Hepatocyte (in vitro differentiated cells): ENCODE data around the gene CBFA2T3. TPM values are rescaled to one million over a fixed set of nuclear protein-coding genes. Genes with fewer than 3 reads are reported as not detected.

Source experiments
- DNase-seq: peaks from one replicate; pipeline ENCODE4 v3.0.0-alpha.2; 2016; ENCODE audit warnings: low spot score
- H2AFZ ChIP-seq: fragments of 200-600 bp; sonication (generic); 2 replicates; pipeline ENCODE4 v1.6.0; 2016; ENCODE audit warnings: antibody characterized with exemption, mild to moderate bottlenecking
- H3K27ac ChIP-seq: fragments of 200-600 bp; sonication (generic); 2 replicates; pipeline ENCODE4 v1.5.1; 2016; ENCODE audit warnings: mild to moderate bottlenecking
- H3K27me3 ChIP-seq: fragments of 200-600 bp; sonication (generic); 2 replicates; pipeline ENCODE4 v1.6.1; 2016
- H3K36me3 ChIP-seq: fragments of 200-600 bp; sonication (generic); replicated peaks from 2 replicates; pipeline ENCODE4 v1.5.1; 2016; ENCODE audit warnings: low read depth; ENCODE audit not compliant: insufficient read depth
- H3K4me1 ChIP-seq: fragments of 200-600 bp; sonication (generic); 2 replicates; pipeline ENCODE4 v1.5.1; 2016; ENCODE audit warnings: mild to moderate bottlenecking, moderate library complexity; ENCODE audit not compliant: insufficient read depth
- H3K4me2 ChIP-seq: fragments of 200-600 bp; sonication (generic); 2 replicates; pipeline ENCODE4 v1.6.0; 2016
- H3K4me3 ChIP-seq: fragments of 200-600 bp; sonication (generic); 2 replicates; pipeline ENCODE4 v1.5.1; 2016; ENCODE audit warnings: mild to moderate bottlenecking
- H3K79me2 ChIP-seq: fragments of 200-600 bp; sonication (generic); 2 replicates; pipeline ENCODE4 v1.6.0; 2017; ENCODE audit warnings: mild to moderate bottlenecking
- H3K9me2 ChIP-seq: fragments of 200-600 bp; sonication (generic); replicated peaks from 2 replicates; pipeline ENCODE4 v1.6.0; 2017; ENCODE audit warnings: mild to moderate bottlenecking; ENCODE audit not compliant: insufficient read depth
- H3K9me3 ChIP-seq: fragments of 200-600 bp; sonication (generic); 2 replicates; pipeline ENCODE4 v1.5.1; 2016; ENCODE audit warnings: low read depth, mild to moderate bottlenecking
- H4K20me1 ChIP-seq: fragments of 200-600 bp; sonication (generic); 2 replicates; pipeline ENCODE4 v1.6.0; 2016; ENCODE audit warnings: mild to moderate bottlenecking; ENCODE audit not compliant: insufficient read depth, poor library complexity, severe bottlenecking
- CTCF ChIP-seq: fragments of 200-600 bp; sonication (generic); IDR thresholded peaks from 2 replicates; pipeline ENCODE4 v1.5.1; 2016; ENCODE audit warnings: antibody characterized with exemption, mild to moderate bottlenecking; ENCODE audit not compliant: poor library complexity
- EZH2 ChIP-seq: fragments of 200-600 bp; sonication (generic); IDR thresholded peaks from 2 replicates; pipeline ENCODE4 v1.6.1; 2016; ENCODE audit warnings: antibody characterized with exemption, mild to moderate bottlenecking, borderline replicate concordance
- EZH2phosphoT487 ChIP-seq: fragments of 200-600 bp; sonication (generic); IDR thresholded peaks from one replicate; pipeline ENCODE4 v1.6.1; 2018; ENCODE audit warnings: antibody characterized with exemption, mild to moderate bottlenecking, low read depth, moderate library complexity; ENCODE audit not compliant: unreplicated experiment, severe bottlenecking
- WGBS: methylation state at CpG from one replicate; pipeline ENCODE4 v1.1.6; 2016; ENCODE audit warnings: low lambda C conversion rate; ENCODE audit errors: missing lambda C conversion rate; 5-methylcytosine and 5-hydroxymethylcytosine counted together
- polyA plus RNA-seq: library from polyadenylated mRNA; unstranded; fragments of >200 nt; fragmentation: Nextera tagmentation; extraction: Ambion mirVana; gene quantifications from 2 replicates; pipeline ENCODE4 v1.2.1, GENCODE V29; 2016
- total RNA-seq: library from RNA; depleted of rRNA; stranded (reverse); fragments of >200 nt; gene quantifications from 2 replicates; pipeline ENCODE4 v1.2.3, GENCODE V29; 2014

CBFA2T3 gene
- total and polyA plus RNA-seq, 2 experiments from 2014 or later: 0.07 to 1.5 TPM

DNA sequence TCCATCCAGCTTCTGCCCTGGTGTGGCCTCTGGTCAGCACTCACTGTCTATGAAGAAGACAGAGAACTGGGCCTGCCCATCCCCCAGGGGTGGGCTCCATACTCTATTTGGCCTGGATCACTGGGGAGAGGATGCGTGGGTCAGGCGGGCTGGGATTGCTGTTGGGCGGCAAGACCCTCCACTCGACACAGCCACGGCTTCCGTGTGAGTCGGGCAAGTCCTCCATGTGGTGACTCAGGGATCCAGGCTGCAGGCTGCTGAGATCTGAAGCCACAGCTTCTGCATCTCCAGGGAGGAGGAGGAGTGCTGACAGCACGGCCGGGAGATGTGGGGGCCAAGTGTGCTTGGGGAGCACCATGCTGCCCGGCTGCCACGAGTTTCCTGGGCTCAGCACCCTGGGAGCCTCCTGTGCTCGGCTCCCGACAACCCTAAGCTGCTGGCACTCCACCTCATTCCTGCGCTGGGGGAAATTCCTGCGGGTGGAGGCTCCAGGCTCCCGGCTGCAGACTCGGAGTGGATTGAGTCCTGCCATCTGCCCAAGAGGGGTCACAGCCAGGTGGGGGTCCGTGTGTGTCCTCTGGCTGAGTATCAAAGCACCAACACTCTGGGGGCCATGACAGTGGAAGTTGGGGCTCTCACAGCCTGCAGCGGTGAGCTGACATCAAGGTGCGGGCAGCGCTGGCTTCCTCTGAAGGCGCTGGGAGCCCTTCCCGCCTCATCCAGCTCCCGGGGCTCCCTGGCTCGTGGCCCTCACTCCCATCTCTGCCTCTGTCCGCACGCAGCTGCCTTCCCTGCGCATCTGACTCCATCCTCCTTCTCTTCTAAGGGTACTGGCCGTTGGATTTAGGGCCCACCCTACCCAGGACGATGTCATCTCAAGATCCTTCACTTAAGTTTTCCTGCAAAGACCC, 24.4 kb upstream of the CBFA2T3 start:
- H3K27ac ChIP-seq: no peak overlapping the region
- no peaks in the 10 kb centered on the region for H3K4me1 ChIP-seq
- 48% methylated on average over 30 of the region's 30 CpGs for WGBS
- no peak overlapping the region for H3K4me3 ChIP-seq
- H4K20me1 ChIP-seq: no peaks in the 10 kb centered on the region
- no peaks in the 10 kb centered on the region for H3K36me3 ChIP-seq
- H3K9me2 ChIP-seq: no peaks in the 10 kb centered on the region
- no peak for DNase-seq
- H3K27me3 ChIP-seq: peaks cover 5% of the 10 kb centered on the region
- TF ChIP-seq EZH2phosphoT487 (no peak), CTCF (no peak), EZH2 (no peak)
- no peaks in the 10 kb centered on the region for H3K79me2 ChIP-seq
- H3K4me2 ChIP-seq: no peak overlapping the region
- H3K9me3 ChIP-seq: no peaks in the 10 kb centered on the region
- no peak overlapping the region for H2AFZ ChIP-seq

DNA sequence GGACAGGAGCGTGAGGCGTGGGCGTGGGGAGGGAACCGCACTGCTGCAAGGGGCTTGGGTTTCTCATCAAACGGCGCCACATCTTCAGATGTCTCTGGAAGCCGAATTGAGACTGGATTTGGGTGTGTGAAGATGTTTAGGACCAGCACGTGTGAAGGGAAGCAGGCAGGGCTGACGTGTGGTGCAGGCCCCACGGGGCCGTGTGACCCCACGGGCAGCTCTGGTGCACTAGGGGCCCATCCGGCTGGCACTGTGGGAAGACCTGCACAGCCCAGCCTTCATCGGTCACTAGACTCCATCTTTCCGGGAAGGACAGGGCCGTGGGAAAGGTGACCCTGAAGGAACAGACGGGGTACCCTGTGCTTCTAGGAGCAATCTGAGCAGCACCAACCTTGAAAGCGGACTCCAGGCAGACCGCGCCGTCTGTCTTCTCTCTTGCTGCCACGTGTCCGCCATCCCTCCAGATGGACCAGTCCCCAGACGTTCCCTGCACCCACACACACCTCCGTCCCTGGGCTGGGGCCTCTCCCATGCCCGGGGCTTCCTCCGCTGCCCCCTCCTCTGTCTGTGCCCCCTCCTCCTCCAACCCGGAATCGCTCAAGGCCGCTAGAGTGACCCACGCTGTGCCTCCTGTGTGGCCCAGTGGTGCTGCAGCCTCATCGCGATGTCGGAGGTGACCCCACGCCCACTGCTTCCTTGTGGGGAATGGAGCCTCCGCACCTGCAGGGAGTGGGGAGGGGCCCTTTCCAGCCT, 23.4 kb upstream of the CBFA2T3 start:
- Histone ChIP-seq H3K4me3 (no peak overlapping the region), H3K36me3 (no peaks in the 10 kb centered on the region), H3K4me2 (no peak overlapping the region), H3K27me3 (peaks cover 5% of the 10 kb centered on the region), H3K79me2 (no peaks in the 10 kb centered on the region), H3K9me2 (no peaks in the 10 kb centered on the region), H2AFZ (no peak overlapping the region), H3K27ac (no peak overlapping the region), H3K9me3 (no peaks in the 10 kb centered on the region), H4K20me1 (no peaks in the 10 kb centered on the region), H3K4me1 (no peaks in the 10 kb centered on the region)
- TF ChIP-seq EZH2phosphoT487 (no peak), CTCF (no peak), EZH2 (no peak)
- DNase-seq: no peak
- WGBS: 85% methylated on average over 35 of the region's 36 CpGs

- no peak overlapping the region for H3K4me3 ChIP-seq
- no peaks in the 10 kb centered on the region for H3K36me3 ChIP-seq
- no peak for TF ChIP-seq CTCF
- TF ChIP-seq EZH2: no peak
- TF ChIP-seq EZH2phosphoT487: no peak
- no peak overlapping the region for H2AFZ ChIP-seq
- no peak overlapping the region for H3K27ac ChIP-seq
- WGBS: 30% methylated on average over 18 of the region's 39 CpGs
- H4K20me1 ChIP-seq: no peaks in the 10 kb centered on the region
- H3K4me1 ChIP-seq: no peaks in the 10 kb centered on the region
- H3K4me2 ChIP-seq: no peak overlapping the region
- DNase-seq: no peak
- no peaks in the 10 kb centered on the region for H3K79me2 ChIP-seq
- no peaks in the 10 kb centered on the region for H3K9me2 ChIP-seq
- H3K9me3 ChIP-seq: no peaks in the 10 kb centered on the region
- peaks cover 5% of the 10 kb centered on the region for H3K27me3 ChIP-seq
These were observed 22.6 kb upstream of the CBFA2T3 start for GRCh38 chr16:88999457-89000206.
